Measurements from ENCODE around the gene PPP2R5C. TPM values are rescaled to one million over a fixed set of nuclear protein-coding genes. Genes with fewer than 3 reads are reported as not detected.

Gene PPP2R5C
- total RNA-seq, 1 experiment from 2014 or later = 93.0 TPM

GRCh38 chr14:101813833-101814232 is 52.3 kb downstream of the PPP2R5C start:
- no peaks in the 10 kb centered on the region for H4K20me1 ChIP-seq (ENCODE audit: control insufficient read depth, insufficient read depth, insufficient read length)
- no peak for DNase-seq

More at GRCh38 chr14:101813833-101814232, 52.3 kb downstream of the PPP2R5C start:
- Histone ChIP-seq H2BK15ac (ENCODE audit: low read depth, low read length) (no peak overlapping the region), H2BK5ac (ENCODE audit: insufficient read length, low read length) (no peak overlapping the region), H4K91ac (ENCODE audit: insufficient read length, low read depth, low read length) (no peak overlapping the region), H3K27me3 (ENCODE audit: insufficient read depth, low read length) (no peaks in the 10 kb centered on the region), H3K14ac (ENCODE audit: insufficient read depth, low read length) (no peak overlapping the region), H2AK5ac (ENCODE audit: insufficient read length, low read length) (no peak overlapping the region), H2AFZ (ENCODE audit: low read length) (no peak overlapping the region), H3K79me1 (ENCODE audit: insufficient read depth, low read depth, low read length, poor library complexity, severe bottlenecking) (peaks cover 20% of the 10 kb centered on the region), H3K4me2 (ENCODE audit: insufficient read depth, insufficient read length, low read length) (no peak overlapping the region), H4K8ac (replicated peaks; ENCODE audit: insufficient read length, low read depth, low read length) (no peak overlapping the region), H3K9ac (ENCODE audit: extremely low read depth, insufficient read length, low read length) (no peak overlapping the region), H2BK120ac (ENCODE audit: low read depth, low read length, poor library complexity, severe bottlenecking) (no peak overlapping the region), H3K27ac (ENCODE audit: insufficient read length, low read depth, low read length) (no peak overlapping the region), H3K79me2 (ENCODE audit: insufficient read depth, low read length) (peaks cover 37% of the 10 kb centered on the region), H2BK20ac (ENCODE audit: low read depth, low read length, poor library complexity, severe bottlenecking) (no peak overlapping the region), H4K5ac (ENCODE audit: insufficient read length, low read depth, low read length) (no peak overlapping the region), H3K23ac (ENCODE audit: insufficient read length, low read depth, low read length) (no peak overlapping the region), H2BK12ac (ENCODE audit: insufficient read length, low read depth, low read length) (no peak overlapping the region), H3K18ac (ENCODE audit: insufficient read length, low read depth, low read length) (no peak overlapping the region), H3T11ph (ENCODE audit: low read length) (no peak overlapping the region), H3K4me1 (ENCODE audit: insufficient read depth, low read length) (no peaks in the 10 kb centered on the region), H3K23me2 (ENCODE audit: insufficient read length, low read depth, low read length, poor library complexity, severe bottlenecking) (no peaks in the 10 kb centered on the region), H3K56ac (ENCODE audit: insufficient read length, low read depth, low read length) (no peak overlapping the region), H3K4ac (ENCODE audit: low read depth, low read length) (no peak overlapping the region), H3K9me3 (ENCODE audit: control insufficient read depth, low read depth, low read length) (no peaks in the 10 kb centered on the region)
- Mint-ChIP-seq H3K4me3 (no peak overlapping the region), H3K4me1 (peaks cover 9 to 20% of the 10 kb centered on the region in 2 experiments), H3K9me3 (no peaks in the 10 kb centered on the region; a peak in 1 of 5 replicates), H3K27me3 (ENCODE audit: low read depth) (no peaks in the 10 kb centered on the region), H3K27ac (no peak overlapping the region; a peak in 2 of 7 replicates), H3K36me3 (ENCODE audit: insufficient read depth in 1 of 3, low read depth in 3 of 3) (peaks cover 0 to 6% (median 4%) of the 10 kb centered on the region in 3 experiments; a peak in 2 of 7 replicates)
- no peak for TF ChIP-seq CTCF (conservative IDR thresholded peaks at IDR 0.05)
- WGBS (ENCODE audit: extremely low coverage, insufficient read length, low lambda C conversion rate) = no CpG with 5 or more reads among the region's 1 CpG
